Stimulated activated CD8-positive, alpha-beta memory T cell treated with anti-CD3 and anti-CD28 coated beads, Interleukin-7, amount 100 ng/mL, for 1 hour (primary cell): ENCODE data around the gene RASL11B.

Experiments
- DNase-seq, 2 donors: peaks; one replicate each; pipeline ENCODE4 v3.0.0-alpha.2; 2020; ENCODE audit warnings: low read depth in 2 of 2

RASL11B gene

DNA sequence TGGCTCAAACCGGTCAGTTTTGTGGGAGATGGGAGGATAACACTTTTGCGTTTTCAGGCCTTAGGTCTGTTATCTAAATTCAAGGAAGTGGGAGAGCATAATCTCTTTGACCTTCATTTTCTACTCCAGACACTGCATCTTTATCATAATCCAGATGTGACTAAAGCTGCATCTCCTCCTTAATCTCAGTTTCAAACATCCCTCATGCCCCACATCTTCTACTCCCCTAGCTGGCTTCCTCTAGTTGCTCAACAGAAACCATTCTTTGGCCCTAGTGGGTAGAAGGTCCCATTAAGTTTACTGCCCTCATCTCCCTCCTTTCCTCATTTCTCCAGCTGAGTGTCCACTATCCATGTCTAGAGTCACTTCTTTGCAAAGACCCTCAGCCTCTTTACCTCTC is 18.8 kb upstream of the RASL11B start:
- no peak for DNase-seq

DNA sequence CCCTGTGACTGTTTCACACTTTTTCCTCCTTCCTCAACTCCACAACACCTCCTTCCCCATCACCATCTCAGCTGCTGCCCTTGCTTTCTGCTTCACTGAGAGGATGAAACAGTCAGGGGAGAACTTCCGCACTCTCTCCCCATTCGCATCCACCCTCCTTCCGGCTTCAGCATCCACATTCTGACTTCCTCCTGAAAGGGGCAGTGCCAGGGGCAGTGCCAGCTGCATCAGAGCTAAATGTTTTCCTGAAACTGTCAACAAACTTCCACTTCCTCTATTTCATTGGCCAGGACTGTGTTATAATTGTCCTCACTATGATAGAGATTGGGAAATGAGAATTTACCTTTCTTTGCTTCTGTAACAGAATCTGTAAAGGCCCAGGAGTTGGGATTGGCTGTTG is 18.2 kb upstream of the RASL11B start:
- DNase-seq, result no peak

DNA sequence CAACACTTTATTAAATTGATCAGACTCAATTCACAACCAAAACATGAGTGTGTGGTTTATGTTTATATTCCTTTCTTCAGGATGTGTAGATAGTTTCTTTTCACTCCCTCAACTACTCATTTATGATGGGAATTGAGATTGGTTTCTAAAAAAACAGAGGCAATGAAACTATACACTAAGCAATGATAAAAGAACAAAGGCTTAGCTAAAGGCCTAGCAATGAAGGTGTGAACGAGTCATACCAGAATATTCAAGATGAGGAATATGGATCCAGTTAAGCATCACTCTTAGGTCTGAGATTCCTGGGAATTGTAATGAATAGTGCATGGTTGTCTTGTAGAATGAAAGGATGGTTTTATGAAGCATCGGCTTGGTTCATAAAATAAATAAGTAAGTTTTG is 17.5 kb upstream of the RASL11B start:
- DNase-seq, result no peak

DNA sequence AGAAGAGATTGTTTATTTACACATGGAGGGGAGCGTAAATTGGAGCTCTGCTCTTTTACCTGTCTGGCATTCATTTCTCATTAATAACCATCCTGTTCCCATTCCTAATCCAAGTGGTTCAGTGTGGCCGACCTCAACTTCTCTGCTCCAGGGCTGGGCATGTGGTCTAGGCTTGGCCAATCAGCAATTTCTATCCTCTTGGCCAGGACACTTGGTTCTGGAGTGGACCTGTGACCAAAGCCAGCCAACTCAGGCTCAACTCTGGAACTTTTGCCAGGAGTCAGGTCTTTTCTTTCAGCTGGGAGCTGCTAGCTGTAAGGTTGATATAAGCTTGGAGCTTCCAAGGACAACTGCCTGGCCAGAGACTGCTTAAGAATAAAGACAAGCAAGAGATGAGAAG is 15.6 kb upstream of the RASL11B start:
- no peak for DNase-seq

DNA sequence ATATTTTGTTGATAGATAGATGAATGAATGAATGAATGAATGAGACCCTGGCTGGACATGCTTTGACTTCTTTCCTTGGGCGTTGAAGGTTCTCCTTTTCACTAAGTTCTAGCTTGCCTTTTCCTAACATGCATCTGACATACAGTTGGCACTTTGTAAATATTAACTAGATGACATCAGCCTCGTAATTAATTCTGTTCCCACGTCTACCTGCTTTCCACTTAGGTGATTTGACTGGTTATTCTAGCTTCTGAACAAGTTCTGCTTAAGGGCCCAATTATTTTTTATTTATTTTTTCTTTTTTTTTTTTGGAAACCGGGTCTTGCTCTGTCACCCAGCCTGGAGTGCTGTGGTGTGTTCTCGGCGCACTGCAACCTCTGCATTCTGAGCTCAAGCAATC is 13.9 kb upstream of the RASL11B start:
- DNase-seq, result no peak

DNA sequence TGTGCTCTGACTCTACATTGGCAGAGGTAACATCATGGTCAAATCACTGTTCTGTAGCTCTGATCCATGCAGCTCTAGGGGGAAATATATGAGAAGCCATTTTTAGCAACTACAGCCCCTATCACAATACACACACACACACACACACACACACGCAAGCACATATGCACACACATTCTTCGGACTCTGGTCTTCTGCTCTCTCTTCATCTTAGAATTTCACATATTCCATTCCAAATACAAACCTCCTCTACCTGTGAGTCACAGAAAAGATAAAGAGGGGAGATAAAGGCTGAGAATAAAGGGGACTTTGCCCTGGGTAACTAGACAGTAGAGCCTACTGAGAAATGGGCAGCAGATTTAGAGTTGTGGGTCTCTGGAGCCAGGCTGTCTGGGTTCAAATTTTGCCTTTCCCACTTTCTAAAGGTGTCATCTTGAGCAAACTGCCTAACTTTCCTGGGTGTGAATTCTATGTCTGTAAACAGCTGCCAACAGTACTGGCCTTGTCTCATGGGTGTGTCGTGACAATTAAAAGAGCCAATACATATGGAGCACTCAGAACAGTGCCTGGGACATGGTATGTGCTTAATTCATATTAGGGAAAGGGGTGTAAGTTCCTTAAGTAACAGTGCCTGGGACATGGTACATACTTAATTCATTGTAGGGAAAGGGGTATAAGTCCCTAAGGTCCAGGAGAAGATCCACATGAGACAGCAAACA is 11.6 kb upstream of the RASL11B start:
- DNase-seq, result no peak

DNA sequence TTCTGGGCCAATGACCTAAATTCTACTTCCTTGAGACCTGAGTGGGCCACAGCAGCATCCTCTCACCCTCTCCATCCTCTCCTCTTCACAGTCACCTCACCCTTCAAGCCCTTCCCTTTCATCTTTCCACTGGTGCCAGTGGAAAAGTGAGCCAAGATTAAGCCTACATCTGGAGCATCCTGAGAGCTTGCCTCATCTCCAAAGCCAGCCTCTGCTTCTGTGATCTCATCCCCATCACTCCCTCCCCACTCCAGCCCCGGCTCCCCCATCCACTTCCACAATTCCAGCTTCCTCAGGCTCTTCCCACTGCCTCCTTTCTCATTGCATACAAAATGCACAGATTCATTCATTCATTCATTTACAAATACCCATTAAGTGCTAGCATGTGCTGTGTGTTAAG is 10.1 kb upstream of the RASL11B start:
- no peak for DNase-seq

DNA sequence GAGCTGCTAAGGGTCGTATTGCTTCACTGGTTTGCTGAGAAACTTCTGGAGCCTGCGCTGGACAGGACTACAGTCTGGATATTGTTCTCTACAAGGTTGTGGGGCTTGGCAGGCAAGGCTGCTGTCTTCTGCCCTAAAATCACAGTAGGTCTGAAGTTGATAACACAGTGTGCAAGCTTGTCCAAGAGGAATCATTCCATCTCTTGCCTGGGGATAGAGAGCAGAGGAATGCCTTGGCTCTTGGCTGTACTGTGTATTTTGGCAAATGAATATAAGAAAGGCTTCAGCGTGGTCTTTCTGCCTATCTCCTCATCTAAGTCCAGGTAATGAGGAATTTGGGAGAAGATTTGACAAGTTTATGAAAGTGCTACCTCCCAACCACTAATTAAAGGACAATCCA is 9.4 kb upstream of the RASL11B start:
- DNase-seq, result no peak

DNA sequence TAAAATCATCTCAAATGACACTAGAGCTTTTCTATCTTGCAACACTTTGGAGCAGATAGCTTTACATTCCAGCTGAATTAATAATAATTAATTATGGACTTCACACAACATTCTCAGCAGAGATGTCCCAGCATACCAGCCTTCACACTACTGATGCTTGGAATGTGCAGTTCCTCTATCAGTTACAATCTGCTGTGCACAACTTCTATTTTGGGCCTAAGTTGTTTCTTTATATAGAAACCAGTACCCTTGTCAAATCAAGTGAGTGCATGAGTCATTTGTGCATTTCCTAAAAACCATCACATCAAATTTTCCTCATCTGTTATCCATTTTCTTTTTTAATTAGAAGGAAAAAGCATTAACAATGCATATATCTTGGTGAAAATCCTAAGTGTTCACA is 8.8 kb upstream of the RASL11B start:
- DNase-seq, result no peak

DNA sequence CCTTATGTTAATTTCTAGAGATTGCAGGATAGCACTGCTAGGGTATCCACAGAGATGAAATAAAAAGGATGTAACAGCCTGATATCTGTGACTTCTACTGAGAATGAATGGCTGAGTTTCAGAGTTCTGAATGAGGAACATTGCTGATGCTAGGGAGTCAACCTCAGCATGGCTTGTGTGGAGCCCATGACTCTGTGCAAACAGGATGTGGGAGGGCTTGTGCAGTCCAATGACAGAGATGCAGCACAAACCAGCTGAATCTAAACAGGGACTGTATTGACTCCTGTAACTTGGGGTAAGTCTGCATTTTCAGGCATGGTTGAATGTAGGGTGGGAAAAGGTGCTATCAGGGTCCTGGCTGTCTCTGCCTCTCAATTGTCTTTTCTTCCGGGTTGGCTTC is 5.3 kb upstream of the RASL11B start:
- no peak for DNase-seq

DNA sequence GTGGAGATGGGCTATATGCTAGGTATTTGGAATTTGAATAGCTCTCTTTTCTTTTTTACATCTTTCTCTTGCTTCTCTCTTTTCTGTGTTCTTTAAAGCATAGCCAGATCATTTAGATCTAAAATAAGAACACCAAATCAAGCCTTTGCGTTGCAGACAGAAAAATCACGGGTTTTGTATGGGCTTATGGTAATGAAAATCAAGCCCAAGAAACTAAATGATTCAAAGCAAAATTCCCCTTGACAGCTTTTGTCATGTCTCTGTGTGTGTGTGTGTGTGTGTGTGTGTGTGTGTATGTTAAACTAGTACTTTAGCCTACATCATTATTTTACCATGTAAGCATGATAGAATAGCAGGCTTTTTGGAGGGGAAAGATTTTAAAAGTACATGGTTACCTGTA is 1.8 kb upstream of the RASL11B start:
- DNase-seq, result no peak

DNA sequence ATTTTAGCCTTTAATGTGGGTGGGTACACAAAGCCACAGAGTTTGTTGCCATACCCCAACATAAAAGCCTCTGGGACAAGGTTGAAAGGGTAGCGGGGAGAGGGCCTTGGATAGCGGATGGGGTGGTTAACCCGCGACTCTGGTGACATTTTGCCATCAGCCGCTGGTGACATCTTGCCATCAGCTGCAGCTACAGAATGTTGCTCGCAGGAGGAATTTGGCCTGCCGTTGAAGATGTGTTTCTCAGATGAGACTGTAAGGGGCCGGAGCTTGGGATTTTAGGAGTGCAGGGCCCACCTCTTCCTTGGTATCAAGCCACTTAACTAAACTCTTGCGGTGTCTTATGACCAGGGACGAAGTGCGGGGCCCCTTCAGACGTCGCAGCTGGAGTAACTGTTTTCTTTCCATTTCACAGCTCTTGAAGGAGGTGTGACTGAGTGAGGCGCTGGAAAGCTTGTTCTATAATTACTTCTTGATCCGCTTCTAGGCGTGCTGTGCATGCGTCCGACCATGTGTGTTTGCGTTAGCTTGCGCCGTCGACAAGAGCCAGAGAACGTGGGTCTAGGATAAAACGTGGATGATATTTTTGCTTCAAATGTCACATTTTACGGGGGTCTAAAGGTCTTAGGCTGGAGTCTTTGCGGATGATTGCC is 820 bp upstream of the RASL11B start:
- no peak for DNase-seq

DNA sequence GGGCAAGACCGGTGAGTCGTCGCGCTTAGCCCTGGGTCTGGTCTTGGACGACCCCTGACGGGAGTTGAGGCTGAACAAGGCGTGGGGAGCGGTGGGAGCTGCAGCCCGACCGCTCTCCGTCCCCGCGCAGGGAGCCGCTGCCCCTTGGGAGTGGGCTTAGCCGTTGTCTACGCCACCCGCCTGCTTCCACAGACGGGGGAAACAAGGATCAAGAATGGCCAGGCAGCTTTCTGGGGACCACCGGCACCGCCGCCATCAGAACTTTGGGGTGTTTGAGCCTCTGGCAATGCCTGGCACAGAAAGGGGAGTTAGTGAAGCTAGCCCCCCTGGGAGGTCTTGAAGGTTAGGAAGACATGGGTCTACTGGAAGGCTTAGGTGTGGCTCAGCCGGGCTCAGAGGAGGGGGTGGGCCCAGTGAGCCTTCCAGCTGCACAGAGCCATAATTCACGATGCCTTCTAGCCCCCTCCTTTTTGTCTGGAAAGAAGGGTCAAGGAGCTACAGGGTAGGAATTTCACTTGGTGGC is 583 bp downstream of the RASL11B start:
- no peak for DNase-seq

DNA sequence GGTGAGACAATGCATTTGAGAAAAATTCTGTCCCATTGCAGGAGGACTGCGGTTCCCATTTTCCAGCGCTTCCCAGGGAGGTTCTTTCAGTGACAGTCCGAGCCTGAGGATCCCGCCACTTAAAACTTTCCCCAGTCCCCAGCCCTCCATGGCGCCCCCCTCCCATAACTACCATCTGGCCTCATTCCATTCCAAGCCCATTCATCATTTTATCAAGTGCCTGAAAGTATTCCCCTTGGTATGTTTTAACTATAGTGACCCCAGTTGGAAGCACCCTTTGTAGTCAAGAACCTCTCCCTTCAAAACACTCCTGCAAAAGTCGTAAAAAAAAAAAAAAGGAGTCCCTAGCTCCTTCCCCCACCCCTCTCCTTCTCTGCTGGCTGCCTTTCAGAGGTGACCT is 1.2 kb downstream of the RASL11B start:
- no peak for DNase-seq

DNA sequence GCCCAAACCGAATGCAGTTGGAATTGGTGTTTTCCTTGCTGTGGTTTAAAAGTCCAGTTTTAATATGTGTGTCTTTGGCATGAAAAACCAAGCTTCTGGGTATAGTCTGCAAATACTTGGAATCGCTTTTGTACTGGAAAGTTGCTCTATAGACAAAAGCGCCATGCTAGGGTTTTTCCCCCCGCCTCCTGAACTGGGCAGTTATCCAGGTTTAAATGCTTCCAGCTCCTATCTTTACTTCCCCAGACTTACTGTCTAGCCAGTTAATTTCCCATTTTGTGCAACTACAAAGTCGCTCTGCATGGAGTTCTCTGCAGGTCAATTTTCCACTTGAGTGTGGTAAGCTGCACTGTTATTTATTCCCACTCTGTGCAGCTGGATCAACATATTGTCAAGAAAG is 2.7 kb downstream of the RASL11B start:
- no peak for DNase-seq

DNA sequence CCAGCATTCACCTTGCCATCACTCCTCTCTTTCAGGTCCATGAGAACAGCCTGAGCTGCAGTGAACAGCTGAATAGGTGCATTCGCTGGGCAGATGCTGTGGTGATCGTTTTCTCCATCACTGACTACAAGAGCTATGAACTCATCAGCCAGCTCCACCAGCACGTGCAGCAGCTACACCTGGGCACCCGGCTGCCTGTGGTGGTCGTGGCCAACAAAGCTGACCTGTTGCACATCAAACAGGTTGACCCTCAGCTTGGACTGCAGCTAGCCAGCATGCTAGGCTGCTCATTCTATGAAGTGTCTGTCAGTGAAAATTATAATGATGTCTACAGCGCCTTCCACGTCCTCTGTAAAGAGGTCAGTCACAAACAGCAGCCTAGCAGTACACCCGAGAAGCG is 3.2 kb downstream of the RASL11B start:
- DNase-seq, result no peak

DNA sequence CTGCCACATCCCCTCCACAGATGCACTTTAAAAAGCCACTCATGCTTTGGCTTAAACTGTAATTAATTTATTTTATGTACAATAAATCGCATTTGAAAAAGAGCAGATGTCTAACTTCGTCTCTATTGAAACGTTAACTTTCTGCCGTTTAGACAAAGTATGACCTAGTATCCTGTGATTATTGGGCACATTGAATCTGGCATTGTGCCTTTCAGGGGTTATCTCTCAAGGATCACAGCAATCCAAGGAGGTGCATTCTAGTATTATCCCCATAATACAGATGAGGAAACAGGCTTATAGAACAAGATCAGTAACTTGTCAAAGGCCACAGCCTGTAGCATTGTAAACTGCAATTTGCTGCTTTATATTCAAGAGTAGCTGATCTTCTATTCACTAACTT is 4.6 kb downstream of the RASL11B start:
- no peak for DNase-seq

DNA sequence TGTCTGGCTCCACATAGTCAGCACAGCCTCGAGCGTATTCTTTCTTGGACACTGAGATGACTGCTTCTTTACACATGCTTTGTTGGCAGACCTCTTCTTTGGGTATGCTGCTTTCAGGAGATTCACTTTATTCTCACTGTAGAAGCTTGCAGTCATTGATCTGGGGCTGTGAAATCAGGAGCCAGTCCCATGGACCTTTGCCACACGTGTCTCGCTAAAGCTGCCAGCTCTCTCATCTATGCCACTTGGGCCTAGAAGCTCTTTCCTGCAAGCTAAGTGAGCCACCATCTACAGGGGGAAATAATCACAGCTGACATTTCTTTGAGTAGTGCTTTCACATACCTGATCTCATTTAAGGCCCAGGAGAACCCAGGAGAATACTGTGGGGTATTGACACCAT is 5.0 kb downstream of the RASL11B start:
- no peak for DNase-seq

DNA sequence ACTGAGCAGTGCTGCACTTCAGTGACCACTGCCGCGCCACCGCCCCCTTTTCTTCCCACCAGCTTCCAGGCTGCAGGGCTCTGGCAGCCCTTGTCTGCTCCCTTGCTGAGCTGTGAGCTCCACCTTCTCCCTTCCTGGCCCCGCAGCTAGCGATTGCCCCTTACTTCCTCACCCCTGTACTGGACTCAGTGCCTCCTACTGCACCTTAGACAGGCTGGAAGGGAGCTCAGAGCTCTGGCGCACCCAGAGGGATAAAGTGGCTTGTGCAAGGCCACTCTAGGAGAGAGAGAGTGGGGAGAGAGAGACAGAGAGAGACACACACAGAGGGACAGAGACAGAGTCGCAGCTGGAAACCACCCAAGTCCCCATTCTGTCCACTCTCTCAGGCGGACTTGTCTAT is 6.0 kb downstream of the RASL11B start:
- DNase-seq, result no peak

DNA sequence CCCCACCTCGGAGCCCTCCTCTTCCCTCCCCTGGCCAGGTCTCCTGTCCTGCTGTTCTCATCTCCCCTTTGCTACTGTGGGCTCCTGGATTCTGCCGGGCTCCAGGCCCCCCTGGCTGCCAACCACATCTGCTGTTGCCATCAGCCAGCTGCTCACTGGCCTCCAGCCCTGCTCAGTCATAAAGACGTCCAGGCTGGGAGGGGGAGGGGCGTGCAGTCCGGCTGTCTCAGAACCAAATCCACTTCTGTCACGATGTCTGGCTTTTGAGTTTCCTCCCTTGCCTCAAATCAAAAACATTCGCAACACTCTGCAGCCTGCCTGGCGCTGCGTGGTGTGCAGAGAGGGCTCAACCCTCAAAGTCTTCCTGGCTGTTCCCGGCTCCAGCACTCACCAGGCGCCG is 7.1 kb downstream of the RASL11B start:
- DNase-seq, result no peak

DNA sequence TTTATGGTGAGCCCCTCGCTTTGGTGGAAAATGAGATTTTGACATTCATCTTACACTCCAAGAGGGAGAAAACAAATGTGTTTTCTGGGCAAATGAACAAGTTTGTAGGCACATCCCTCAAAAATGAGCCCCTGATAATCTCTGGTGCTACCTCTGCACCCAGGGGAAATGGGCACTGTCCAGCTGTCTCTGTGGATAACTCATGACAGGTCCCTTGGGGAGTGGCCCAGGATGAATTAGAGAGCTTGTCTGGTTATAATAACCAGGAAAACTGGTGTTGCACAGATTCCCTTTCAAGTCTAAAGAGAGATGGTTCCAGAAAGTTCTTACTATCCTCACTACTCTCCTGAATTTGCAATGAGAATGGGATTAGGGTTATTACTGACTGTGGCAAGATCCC is 7.5 kb downstream of the RASL11B start:
- no peak for DNase-seq

DNA sequence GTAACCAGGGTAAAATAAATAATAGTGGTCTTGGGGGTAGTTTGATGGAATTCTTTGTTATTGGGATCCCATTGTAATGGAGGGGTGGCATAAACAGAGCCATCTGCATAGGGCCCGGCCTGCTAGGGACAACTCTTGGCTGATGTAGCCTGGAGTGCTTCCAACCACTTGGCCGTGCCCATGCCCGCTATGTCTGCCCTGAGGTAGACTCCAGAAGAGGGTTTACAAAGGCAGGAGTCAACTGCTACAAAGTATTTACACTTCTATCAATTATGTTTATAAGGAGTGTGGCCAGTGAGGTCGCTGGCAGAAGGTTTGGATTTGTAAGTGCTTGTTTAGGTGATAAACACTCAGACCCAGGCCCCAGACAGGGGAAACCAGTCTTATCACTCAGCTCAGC is 8.1 kb downstream of the RASL11B start:
- no peak for DNase-seq

DNA sequence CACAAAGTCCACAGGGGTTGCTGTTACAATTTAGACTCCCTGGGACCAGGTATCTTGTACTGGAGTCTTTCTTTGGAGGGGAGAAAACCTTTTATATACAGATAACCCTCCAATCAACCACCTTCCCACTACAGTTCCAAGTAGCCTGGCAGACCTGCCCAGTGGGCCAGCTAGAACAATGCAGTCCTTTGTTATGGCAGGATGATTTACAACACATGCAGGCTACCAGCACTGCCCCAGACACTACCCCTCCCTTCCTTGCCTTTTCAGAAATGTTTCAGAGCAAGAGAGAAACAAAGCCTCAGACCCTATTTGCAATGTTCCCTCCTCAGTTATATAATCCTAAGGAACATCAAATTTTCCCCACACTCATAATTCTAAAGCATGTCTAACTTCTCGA is 11.1 kb downstream of the RASL11B start:
- DNase-seq, result no peak

DNA sequence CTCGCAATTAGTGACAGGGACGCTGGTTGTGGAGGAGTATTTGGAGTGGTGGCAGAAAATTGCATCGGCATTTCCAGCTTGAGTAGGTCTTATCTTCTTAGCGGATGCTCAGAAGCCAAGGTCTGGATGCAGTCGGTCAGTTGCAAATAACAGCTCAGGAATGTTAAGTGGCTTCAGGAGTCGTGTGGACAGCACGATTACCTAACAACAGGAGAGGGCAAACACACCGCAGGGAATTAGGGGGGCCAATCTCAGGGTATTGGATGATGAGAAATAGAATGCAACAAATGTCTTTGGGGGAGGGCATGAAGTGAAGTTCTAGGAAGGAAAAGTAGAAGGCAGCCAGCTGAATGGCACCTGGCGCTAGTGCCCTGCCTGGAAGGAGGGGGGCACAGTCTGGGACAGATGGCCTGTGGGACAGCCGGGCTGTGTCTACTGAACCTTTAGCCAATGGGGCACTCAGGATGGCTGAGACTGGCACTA is 11.8 kb downstream of the RASL11B start:
- DNase-seq, result no peak
